ENCODE results near the gene QKI.

Gene QKI

DNA sequence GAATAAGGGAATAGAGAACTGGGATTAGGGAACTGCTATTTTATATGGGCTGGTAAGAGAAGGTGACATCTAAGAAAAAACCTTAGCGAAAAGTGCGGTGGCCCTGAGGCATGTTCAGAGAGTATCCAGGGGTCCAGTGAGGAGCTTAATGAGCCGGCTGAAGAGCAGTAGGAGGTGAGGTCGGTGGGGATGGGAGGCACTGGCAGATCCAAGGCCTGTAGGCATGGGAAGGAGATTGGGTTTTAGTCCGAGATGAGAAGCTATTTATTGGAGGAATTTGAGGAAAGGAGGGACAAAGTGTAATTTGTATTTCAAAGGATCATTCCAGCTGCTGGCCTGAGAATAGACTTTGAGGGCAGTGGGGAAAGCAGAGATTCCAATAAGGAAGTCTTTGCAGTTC is 123.8 kb downstream of the QKI start:
- no peak for DNase-seq

DNA sequence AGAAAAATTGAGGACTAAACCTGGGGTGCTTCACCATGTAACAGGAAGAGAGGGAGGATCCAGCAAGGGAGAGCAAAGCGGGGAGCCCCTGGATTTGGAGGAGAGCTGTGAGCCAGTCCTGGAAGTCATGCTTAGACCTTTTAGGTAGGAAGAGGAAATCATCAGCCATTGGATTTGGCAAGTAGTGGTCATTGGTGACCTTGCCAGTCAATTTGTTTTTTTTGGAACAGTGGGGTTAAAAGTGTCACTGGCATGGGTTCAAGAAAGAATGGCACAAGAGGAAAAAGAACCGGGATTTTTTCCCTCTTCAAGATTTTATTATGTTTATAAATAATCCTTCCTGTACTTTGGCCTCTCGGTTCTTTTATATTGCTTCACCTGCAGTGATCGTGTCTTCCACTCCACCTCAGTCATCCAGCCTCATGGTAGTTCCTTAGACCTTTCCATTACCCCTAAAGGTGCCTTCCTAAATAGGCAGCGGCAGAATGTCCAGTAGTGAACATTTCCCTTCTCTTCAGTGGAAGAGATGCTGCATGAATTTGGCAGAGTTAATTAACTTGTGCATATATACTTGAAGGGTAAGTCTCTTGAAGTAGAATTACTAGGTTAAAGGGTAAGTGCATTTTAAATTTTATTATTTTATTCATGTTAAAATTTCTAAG is 124.7 kb downstream of the QKI start:
- DNase-seq: no peak

DNA sequence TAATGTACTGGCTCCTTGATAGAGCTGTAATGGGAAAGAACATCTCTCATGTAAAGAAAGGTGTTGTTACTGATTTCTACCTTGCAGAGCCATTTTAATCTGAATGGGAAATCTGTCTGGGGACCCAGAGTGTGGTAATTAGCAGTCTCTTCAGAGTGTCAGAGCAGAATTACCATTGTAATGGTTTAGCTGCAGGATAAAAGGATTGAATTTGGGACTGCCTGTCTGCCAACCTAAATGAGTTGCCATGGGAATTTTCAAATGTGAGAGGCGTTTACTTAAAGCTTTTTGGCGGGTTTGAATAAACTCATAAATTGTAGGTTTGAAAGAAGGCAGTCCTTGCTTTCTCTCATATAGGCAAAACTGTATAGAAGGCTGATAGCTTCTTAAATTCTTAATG is 128.8 kb downstream of the QKI start:
- no peak for DNase-seq

DNA sequence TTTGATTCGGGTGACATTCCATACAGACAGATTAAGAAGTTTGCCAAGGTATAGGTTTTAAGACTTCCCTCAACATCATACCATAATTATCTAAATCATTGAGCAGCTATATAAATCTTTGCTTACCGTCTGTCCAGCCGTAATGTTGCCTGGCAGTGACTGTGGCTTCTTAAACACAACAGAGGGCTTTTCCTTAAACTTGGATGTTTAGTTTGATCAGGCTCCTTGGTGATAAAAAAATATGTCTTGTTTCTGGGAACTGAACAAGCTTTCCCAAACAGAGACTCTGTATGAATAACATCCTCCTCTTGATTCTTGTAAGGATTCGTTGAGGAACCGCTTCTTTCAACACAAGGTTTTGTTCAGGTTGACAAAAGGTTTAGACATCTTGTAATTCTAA is 130.9 kb downstream of the QKI start:
- no peak for DNase-seq

DNA sequence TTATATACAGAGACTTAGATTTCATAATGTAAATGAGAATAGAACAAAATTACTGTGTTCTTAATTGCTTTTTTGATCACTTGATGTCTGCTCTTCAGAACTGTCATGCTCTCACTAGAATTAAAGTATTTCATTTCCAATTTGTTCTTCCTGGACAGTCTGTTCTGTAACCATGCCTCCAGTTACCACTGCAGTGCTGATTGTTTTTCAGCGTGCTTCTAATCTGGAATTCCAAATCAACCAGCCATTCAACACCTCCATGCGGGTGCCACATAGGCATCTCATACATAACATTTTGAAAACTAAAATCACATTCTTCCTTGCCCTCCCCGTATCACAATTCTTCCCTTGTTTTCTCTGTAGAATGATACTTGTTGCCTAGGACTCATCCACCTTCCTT is 132.8 kb downstream of the QKI start:
- DNase-seq: no peak

DNA sequence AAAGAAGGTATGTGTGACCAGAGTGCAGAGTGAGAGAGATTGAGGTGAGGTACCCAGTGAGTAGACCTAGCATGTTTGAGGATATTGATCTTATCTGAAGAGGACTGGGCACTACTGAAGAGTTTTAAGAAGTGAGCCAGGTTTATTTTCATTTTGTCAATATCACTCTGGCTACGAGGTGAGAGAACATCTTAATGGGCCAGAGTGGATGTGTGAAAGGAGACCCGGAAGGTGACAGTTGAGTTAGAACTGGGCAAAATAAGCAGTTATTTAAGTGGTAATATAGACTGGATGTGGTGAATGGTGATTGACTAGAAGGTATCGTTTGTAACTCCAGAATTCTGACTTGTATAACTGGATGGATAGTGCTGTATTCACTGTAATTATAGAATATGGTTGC is 134.1 kb downstream of the QKI start:
- DNase-seq: no peak

DNA sequence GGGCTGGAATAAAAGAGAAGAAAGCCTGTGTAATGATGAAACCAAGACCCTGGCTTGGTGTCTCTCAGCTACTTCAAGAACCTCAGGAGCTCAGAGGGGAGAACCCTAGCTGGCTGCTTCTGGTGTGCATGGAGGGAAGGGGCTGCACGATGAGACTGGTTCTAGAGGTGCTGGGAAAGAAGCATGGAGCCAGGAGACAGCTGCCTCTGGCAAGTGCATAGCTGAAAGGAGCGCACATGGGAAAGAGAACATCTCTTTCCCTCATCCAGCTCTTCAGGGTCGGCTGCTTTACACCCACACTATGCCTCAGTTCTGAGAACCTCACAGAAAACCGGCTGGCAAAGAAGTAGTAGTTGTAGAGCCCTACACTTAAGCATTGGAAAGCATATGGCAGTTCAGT is 139.5 kb downstream of the QKI start:
- DNase-seq: no peak

DNA sequence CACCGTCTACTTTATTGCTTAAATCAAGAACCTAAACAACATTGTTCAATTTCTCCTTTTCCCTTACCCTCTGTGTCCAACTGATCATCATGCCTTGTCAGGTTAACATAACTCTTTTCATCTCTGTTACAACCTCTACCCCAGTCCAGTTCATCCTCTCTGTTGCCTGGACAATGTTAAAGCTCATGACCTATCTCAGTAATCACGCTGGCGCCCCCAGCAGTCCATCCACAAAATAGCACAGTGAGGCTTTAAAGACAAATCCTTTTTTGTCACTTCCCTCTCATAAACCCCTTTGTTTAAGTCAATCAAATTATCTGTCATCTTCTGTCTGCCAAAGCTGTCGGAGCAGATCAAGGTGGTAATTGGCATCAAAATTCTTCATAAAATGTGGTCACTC is 140.1 kb downstream of the QKI start:
- no peak for DNase-seq

DNA sequence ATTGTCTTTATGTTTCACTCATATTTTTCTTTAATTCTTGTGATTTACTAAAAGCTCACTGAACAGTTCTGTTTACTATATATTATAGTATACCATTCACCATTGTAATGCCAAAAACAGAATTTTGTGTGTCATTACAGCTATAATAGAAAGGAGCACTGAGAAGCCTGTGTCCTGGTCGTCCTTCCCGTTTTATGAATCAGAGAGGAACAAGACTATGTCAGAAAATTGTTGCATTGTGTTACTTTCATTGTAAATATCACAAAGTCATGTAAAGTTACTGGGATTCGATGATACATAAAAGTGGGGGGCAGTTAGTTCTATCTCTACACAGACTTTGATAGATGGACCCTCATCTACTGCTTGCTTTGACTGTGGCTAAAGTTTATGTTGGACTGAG is 145.1 kb downstream of the QKI start:
- DNase-seq: no peak

DNA sequence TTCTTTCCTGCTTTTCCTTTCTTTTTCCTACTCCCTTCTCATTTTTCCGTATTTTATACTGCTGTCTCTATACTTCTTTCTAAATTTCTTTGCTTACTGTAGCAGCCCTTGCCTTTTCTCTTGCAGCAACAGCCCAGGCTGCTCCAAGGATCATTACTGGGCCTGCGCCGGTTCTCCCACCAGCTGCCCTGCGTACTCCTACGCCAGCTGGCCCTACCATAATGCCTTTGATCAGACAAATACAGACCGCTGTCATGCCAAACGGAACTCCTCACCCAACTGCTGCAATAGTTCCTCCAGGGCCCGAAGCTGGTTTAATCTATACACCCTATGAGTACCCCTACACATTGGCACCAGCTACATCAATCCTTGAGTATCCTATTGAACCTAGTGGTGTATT is 148.8 kb downstream of the QKI start:
- DNase-seq: no peak

DNA sequence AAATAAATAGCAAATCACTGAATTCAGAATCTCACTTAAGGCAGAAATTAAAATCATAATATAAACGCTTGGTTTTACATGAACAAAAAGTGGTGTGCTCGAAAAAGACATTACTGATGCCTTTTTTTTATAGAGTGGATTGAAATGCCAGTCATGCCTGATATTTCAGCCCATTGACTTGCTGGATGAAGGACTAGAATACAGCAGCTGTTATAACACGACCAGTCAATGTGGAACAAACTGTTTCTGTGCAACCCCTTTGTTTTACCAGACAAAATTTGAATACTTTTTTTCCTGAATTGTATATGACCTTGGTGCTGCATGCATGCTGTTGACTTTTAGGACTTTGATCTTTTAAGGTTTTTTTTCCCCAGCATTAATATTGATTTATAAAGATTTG is 150.0 kb downstream of the QKI start:
- no peak for DNase-seq

DNA sequence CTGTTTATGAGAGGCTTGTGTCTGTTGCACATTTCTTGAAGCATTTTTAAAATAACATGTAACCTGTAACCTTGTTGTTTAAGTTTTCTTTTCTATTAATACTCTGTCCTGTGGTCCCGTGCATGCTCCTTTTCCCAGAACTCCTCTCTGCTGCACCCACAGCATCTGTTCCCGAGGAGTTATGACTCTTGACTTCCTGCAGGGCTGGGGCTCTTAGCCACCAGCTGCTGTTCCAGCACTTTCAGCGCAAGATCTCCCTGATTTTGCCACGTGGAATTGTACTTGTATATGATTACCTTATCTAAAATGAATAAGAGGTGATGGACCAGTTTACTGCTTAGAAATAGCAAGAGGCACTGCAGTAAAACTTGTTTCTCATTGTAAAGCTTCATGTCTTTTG is 150.6 kb downstream of the QKI start:
- DNase-seq: no peak

DNA sequence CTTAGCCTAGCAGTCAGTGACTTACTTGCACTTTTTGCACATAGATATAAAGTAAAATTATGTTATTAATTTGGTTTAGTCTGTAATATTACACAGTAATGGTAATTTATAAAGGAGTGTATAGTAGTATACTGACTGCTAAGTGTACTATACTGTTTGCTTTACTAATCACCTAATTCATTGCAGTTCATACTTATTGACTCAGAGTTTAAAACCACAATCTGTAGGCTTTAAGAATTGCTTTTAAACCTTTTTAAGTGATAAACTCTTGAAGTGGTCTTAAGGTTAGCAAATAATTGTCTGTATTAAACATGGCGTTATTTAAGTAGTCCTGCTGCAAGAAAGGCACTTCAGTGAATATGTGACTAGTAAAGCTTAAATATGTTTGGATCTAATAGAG is 151.5 kb downstream of the QKI start:
- DNase-seq: no peak

DNA sequence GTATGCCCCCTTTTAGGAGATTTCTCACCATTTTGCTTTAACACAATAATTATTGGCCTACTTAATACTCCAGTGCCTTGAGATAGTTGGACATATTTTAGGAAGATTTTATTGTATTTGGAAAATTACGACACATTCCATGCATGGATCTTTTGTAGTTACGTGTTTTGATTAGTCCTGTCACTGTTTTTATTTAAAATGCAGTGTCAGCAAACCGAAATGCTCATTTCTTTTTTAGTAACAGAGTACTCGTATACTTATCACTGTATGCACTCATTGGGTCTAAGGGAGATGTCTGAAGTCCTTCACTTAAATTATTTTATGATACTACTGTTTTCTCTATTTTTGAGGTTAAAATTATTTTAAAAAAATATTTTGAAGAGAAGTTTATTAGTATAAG is 153.8 kb downstream of the QKI start:
- no peak for DNase-seq

DNA sequence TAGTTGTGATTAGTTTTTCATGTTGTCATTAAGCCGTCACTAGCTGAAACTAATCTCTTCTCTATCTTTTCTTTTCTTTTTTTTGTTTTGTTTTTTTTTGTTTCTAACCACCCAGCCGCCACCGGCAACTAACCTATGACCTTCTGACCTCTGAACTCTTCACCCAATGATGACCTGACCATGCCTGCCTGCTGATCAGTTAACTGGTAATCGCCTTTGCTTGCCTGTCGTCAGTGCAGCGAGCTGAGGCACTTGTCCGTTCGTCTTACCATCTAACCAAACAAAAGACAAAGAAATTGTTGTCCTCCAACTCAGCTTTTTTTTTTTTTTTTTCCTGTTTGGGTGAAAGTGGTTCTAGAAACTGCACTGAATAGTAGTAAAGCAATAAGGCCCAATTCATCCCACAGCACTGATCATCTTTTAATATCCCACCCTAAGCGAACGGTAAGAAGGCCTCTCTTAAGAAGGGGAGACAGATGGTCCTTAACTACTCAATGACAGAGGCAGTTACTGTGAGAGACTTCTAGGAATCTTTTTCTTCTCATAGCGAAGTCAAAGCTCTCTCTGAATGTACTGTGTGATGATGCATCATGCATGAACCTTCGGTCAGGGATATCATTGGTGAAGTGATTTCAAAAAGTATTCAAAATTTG is 156.2 kb downstream of the QKI start:
- DNase-seq: no peak

DNA sequence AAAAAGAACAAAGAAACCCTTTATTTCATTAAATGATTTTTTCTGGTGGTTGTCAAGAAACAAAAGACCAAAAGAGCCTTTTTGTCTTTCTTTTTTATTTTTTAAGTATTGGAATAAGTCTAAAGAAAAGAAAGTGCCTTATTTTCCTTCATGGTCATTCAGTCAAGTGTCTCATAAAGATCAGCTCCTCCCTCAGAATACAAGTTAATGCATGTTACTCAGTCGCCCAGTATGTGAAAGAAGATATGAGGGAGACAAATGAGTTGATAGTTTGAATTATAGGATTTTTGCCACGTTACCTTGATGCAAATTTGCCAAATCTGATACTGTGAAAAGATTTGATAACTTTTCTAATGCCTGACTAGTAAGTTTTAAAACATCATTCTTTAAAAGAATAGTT is 157.2 kb downstream of the QKI start:
- DNase-seq: no peak

DNA sequence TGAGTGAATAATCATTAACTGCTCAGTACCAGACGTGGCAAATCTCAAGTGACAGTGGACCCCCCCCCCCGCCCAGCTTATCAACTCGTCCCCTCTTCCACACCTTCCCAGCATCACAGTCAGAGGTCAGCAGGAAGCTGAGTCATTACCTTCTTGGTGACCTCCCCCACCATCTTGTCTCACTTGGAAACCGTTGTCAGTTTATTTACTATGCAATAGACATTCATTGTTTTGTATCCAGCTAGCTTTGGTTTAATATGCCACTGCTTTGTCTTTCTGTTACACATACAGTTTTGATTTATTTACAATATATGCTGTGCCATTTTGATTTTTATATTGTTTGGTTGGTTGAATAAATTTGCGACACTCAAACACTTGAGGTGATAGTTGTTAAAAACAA is 158.1 kb downstream of the QKI start:
- no peak for DNase-seq

DNA sequence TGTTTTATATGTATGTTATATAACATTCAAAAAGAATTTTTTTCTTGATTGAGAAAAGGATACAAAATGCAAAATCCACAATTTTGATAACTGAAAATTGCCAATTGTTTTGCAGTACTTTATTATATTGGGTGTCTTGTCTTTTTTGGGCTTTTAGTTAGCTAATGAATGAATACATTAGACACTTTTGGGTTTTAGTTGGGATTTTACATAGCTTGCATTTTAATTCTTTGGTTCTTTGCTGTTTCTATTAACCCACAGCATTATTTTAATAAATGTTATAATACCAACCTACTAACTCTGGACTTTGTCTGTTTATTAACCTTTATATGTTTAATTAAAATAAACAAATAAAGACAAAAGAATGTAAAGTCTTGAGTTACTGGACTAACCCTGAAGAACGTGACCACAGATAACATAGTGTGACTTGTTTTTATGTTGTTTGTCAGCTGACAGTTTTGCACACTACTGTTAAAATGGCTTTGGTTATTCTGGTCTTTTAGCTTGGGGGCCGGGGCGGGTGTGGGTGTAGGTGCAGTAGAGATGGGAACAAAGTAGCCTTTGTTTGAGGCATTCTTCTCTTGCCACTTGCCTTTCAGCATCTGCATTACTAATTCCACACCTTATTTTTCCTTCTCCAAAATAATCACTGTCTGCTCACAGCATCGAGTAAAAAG is 159.1 kb downstream of the QKI start:
- DNase-seq: no peak

DNA sequence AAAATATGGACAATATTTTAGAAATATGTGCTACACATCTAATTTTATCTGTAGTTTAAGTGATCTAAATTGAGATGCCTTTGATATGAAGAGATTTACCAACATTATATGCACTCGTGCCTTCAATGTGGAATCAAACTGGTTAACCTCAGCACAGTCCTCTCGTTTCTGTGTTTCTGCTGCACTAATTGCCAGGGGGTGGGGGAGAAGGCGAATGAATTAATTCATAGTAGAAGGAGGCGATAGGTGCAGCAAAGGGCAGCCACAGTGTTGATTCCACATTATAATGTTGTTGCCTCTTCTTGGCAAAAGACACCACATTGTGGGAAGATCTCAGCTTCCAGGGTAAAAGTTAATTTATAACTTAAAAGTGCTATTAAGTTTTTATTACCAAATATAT is 161.6 kb downstream of the QKI start:
- DNase-seq: no peak

DNA sequence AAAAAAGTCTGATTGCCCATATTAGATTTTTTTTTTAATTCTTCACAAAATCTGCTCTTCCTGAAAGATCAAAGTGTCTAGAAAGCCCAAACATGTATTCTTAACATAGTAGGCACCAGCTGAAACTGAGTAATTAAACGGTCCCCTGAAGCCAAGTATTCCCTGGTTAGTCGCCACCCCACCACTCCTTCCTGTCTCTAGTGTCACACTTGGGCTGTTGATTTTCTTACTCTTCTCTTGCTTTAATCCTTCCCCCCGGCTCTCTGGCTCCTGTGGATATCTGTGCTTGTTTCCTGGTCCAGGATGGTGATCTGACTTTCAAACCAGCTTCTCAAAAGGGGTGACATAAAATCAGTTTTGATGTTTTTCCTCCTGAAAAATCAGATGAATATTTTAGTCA is 162.9 kb downstream of the QKI start:
- no peak for DNase-seq

DNA sequence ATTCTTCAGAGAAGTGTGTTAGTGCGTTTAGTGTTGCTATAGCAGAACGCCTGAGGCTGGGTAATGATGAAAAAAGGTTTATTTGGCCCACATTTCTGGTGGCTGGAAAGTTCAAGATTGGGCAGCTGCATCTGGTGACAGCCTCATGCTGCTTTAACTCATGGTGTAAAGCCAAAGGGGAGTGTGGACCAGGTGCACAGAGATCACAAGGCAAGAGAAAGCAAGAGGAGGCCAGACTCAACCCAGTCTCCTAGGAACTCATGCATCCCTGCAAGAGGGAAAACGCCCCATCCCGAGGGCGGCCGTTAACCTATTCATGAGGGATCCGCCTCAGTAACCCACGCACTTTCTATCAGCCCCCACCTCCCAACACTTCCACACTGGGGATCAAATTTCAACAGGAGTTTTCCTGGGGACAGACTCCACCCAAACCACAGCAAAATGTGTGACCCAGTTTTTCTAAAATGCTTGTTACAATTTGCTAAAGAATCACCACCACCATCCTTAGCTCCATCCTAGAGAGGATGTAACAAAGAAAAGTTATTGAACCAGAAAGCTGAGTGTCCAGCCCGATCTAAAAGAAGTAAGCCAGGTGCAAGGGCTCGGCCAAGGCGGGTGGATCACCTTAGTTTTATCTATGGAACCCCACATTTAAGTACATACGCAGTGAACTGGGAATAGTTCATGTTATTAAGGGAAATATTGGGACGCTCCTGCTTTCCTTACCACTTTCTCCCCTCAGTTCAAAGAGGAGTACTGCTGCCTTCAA is 164.8 kb downstream of the QKI start:
- no peak for DNase-seq

DNA sequence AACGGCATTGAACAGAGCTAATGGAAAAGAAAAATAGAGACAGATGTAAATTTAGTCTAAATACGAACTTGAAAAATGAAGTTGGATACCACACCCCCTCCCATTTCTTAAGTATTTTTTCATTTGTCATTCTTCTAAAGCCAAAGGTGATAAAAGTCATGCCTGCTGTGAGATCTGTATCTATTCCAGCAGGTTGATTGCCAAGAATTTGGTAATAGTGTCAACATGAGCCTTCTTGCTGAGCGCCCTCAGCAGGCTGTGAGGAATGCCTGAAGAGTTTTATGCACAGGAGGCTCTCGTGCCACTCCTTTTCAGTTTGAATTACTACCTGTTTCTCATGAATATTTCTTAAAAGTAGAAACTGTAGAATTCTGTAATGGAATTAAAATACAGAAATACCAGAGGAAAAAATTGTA is 165.4 kb downstream of the QKI start:
- DNase-seq: no peak

DNA sequence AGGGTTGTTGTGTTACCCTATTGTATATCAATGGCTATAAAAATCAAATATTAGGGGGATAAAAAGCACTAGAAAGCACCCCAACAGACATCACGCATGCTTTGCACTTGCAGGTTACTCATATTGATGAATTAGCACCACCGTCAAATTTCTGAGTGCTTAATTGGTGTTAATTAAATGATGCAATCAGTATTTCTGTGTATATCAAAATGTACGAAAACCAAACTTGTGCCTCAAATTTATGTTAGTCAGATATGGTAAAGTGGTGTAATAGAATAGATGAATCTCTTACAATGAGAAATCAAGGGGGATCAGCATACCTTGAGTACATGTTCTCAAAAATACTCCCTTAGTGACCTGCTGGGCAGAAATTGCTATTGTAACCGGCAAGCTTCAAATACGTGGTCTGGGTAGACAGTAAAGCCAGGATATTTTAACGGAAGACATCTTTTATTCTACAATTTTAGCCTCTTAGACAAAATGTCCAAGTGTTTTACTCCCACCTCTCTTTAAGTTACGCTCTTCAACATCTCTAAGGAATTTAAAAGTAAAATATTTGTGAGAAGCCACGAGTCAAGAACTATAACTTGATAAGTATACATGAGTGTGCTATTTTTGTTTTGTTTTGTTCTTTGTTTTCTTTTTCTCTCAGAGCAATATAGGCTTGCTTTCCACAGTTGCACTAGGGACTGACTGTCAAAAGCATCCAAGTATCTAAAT is 166.0 kb downstream of the QKI start:
- no peak for DNase-seq
